T-cell (primary cell): ENCODE data around the gene RHBDL2. TPM values are rescaled to one million over a fixed set of nuclear protein-coding genes. Genes with fewer than 3 reads are reported as not detected.
"Not testable (repeated sequence)": the region's sequence is repeated elsewhere in the genome, so short reads cannot be mapped to it uniquely, and the experiment has no call there.

Experiments
- ATAC-seq, 4 experiments: fragments of 200-7000 bp in 3 of 4; fragments of 150-1000 bp in 1 of 4; cut with Tn5 transposase; replicated peaks in 1 of 4; 1 replicate in 3 of 4; 2 replicates in 1 of 4; pipeline ENCODE4 v1.10.0; 2021; ENCODE audit warnings: moderate library complexity in 3 of 4, mild to moderate bottlenecking in 2 of 4, moderate number of reproducible peaks in 1 of 4
- CTCF ChIA-PET, 2 donors: fragments of 300-600 bp; sonication (Branson Sonifier 250); formaldehyde crosslinking; loops; one replicate each; lab custom pipeline; 2022; ENCODE audit warnings: antibody characterized with exemption in 2 of 2; lab: Charles Lee
- POLR2A ChIA-PET, 2 donors: fragments of 300-600 bp; sonication (Branson Sonifier 250); formaldehyde crosslinking; loops; one replicate each; lab custom pipeline; 2022; ENCODE audit warnings: antibody characterized with exemption in 2 of 2; lab: Charles Lee
- DNase-seq, 35 experiments: peaks; one replicate each; pipeline versions ENCODE4 v3.0.0 to v3.0.0-alpha.2; 2013 to 2023
- H3K27ac ChIP-seq: one replicate; pipeline ENCODE4 v1.5.1; 2013; ENCODE audit warnings: low read length
- H3K27me3 ChIP-seq, 2 experiments: replicated peaks in 1 of 2; 1 replicate in 1 of 2; 2 replicates in 1 of 2; pipeline versions ENCODE4 v1.6.1 to v1.7.0; 2013; ENCODE audit warnings: low read length in 1 of 2, mixed read lengths in 1 of 2; ENCODE audit not compliant: control insufficient read depth in 2 of 2, insufficient read depth in 2 of 2; ENCODE audit errors: extremely low read depth in 1 of 2
- H3K36me3 ChIP-seq, 2 donors: 1 replicate in 1 of 2; 2 replicates in 1 of 2; pipeline versions ENCODE4 v1.6.1 to v1.7.0; 2013; ENCODE audit warnings: low read length in 1 of 2; ENCODE audit not compliant: control insufficient read depth in 2 of 2, insufficient read depth in 1 of 2; ENCODE audit errors: extremely low read depth in 1 of 2
- H3K4me1 ChIP-seq, 2 experiments: 1 replicate in 1 of 2; 2 replicates in 1 of 2; pipeline versions ENCODE4 v1.6.1 to v1.7.0; 2013; ENCODE audit warnings: low read length in 2 of 2, mixed read lengths in 1 of 2; ENCODE audit not compliant: insufficient read depth in 2 of 2, control insufficient read depth in 1 of 2; ENCODE audit errors: extremely low read depth in 1 of 2
- H3K4me3 ChIP-seq, 2 donors: 1 replicate in 1 of 2; 2 replicates in 1 of 2; pipeline versions ENCODE4 v1.5.1 to v1.7.0; 2013; ENCODE audit warnings: mild to moderate bottlenecking in 2 of 2, low read length in 1 of 2, moderate library complexity in 1 of 2; ENCODE audit not compliant: control insufficient read depth in 1 of 2; ENCODE audit errors: extremely low read depth in 1 of 2
- H3K9me3 ChIP-seq: 2 replicates; pipeline ENCODE4 v1.7.0; 2013
- H3K27ac Mint-ChIP-seq, 2 donors: one replicate each; pipeline ENCODE4 v1.8.0; 2020 to 2021; ENCODE audit warnings: mild to moderate bottlenecking in 2 of 2, mixed read lengths in 2 of 2
- H3K27me3 Mint-ChIP-seq, 2 donors: one replicate each; pipeline ENCODE4 v1.8.0; 2021 to 2022; ENCODE audit warnings: mixed read lengths in 2 of 2
- H3K36me3 Mint-ChIP-seq: one replicate; pipeline ENCODE4 v1.8.0; 2021; ENCODE audit warnings: mixed read lengths
- H3K4me1 Mint-ChIP-seq, 3 donors: one replicate each; pipeline ENCODE4 v1.8.0; 2020 to 2022; ENCODE audit warnings: mixed read lengths in 3 of 3, mild to moderate bottlenecking in 1 of 3
- H3K4me3 Mint-ChIP-seq, 3 donors: one replicate each; pipeline ENCODE4 v1.8.0; 2020 to 2022; ENCODE audit warnings: mild to moderate bottlenecking in 3 of 3, mixed read lengths in 3 of 3, moderate library complexity in 3 of 3
- H3K9me3 Mint-ChIP-seq, 3 donors: one replicate each; pipeline ENCODE4 v1.8.0; 2020 to 2022; ENCODE audit warnings: mixed read lengths in 3 of 3
- WGBS: methylation state at CpG from one replicate; pipeline ENCODE4 v1.1.5; 2013; ENCODE audit warnings: missing lambda C conversion rate; ENCODE audit not compliant: insufficient coverage; 5-methylcytosine and 5-hydroxymethylcytosine counted together
- total RNA-seq, 35 experiments: library from RNA in 6 of 35; stranded (reverse) in 6 of 35; fragments of 120-200 nt in 1 of 35; gene quantifications; one replicate each; pipeline versions ENCODE4 v1.2.1 to v1.2.4 and lab custom pipeline; 2013 to 2026

Gene RHBDL2
- total RNA-seq, 5 donors from 2014 or later (not counting 1 experiment from before 2014, with no cell fraction given) = not detected

DNA sequence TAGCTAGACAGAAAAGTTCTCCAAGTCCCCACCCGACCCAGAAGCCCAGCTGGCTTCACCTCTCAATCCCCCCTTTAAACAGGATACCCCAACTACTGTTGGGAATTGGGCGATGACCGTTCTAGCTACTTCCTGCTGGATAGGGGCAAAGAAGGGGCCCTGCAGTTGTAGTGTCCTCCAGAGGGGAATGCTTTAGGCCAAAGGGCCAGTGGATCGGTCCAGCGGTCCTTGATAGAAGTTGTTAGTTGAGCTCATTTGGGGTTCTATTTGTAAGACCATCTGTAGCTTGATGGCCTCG is 36.6 kb upstream of the RHBDL2 start:
- peak in 24 of 35 experiments; percentile 4 to 51 (median 19) for DNase-seq
- H3K9me3 Mint-ChIP-seq, H3K27me3 ChIP-seq, H3K4me3 ChIP-seq, ATAC-seq, H3K27me3 Mint-ChIP-seq, H3K36me3 Mint-ChIP-seq, H3K36me3 ChIP-seq, H3K9me3 ChIP-seq: not testable (repeated sequence)
- H3K27ac Mint-ChIP-seq = peak overlapping the region; percentile 88 to 89
- ChIA-PET POLR2A (interaction anchor here (0.6 to 1.4 kb wide), 3 partner anchors 15 to 48 kb away, joined by 3 to 5 read pairs (median 3); partner anchors contain the start of gene NDUFS5 (in 1 of the 2)), CTCF (interaction anchor here in 1 of 2 donors (0.6 to 1.1 kb wide), 5 partner anchors 10 to 60 kb away, joined by 3 to 8 read pairs (median 5); partner anchors contain the start of gene NDUFS5)
- peaks cover 4 to 21% of the 10 kb centered on the region in 2 experiments for H3K4me1 ChIP-seq
- WGBS = 90% methylated on average over 2 of the region's 6 CpGs
- H3K4me3 Mint-ChIP-seq = peak overlapping the region; percentile 60 to 66 (median 61)
- H3K4me1 Mint-ChIP-seq = peaks cover 7 to 15% (median 11%) of the 10 kb centered on the region in 3 donors
- peak overlapping the region; percentile 63 for H3K27ac ChIP-seq

DNA sequence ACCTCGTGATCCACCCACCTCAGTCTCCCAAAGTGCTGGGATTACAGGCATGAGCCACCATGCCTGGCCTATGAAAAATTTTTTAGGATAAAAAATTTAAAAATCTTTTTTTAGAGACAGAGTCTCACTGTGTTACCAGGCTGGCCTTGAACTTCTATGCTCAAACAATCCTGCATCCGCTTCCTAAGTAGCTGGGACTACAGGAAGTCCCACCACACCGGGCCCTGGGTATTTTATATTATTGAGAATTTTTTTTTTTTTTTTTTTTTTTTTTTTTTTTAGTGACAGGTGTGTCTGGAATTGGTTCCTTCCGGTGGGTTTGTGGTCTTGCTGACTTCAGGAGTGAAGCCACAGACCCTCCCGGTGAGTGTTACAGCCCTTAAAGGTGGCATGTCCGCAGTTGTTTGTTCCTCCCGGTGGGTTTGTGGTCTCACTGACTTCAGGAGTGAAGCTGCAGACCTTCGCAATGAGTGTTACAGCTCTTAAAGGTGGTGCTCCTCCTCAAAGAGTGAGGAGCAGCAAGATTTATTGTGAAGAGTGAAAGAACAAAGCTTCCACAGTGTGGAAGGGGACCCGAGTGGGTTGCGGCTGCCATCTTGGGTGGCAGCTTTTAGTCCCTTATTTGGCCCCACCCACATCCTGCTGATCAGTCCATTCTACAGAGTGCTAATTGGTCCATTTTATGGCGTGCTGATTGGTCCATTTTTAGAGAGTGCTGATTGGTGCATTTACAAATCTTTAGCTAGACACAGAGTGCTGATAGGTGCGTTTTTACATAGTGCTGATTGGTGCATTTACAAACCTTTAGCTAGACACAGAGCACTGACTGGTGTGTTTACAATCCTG is 36.0 kb upstream of the RHBDL2 start:
- H3K9me3 ChIP-seq, H3K36me3 Mint-ChIP-seq, H3K27me3 Mint-ChIP-seq, H3K9me3 Mint-ChIP-seq, H3K36me3 ChIP-seq, H3K27me3 ChIP-seq: not testable (repeated sequence)
- CTCF ChIA-PET = interaction anchor here (0.6 to 1.1 kb wide), 7 partner anchors 11 to 1554 kb away, joined by 3 to 8 read pairs (median 5); partner anchors contain the start of genes NDUFS5 (in 1 of the 2) and ZNF684 (in 1 of the 2)
- Mint-ChIP-seq H3K4me3 (peak overlapping the region; percentile 60 to 66 (median 61)), H3K27ac (peak overlapping the region; percentile 88 to 89), H3K4me1 (peaks cover 13 to 16% (median 15%) of the 10 kb centered on the region in 3 donors)
- H3K4me3 ChIP-seq = peak overlapping the region; percentile 14 to 23
- POLR2A ChIA-PET = interaction anchor here (0.6 to 1.4 kb wide), 4 partner anchors 15 to 66 kb away, joined by 3 to 6 read pairs (median 4); partner anchors contain the start of gene NDUFS5 (in 1 of the 2)
- WGBS = 10% methylated on average over 4 of the region's 12 CpGs
- H3K27ac ChIP-seq = peak overlapping the region; percentile 63
- peak; percentile 48 to 84 (median 68) for DNase-seq
- peaks cover 4 to 21% of the 10 kb centered on the region in 2 experiments for H3K4me1 ChIP-seq
- ATAC-seq = peak; percentile 72 to 84 (median 82)

DNA sequence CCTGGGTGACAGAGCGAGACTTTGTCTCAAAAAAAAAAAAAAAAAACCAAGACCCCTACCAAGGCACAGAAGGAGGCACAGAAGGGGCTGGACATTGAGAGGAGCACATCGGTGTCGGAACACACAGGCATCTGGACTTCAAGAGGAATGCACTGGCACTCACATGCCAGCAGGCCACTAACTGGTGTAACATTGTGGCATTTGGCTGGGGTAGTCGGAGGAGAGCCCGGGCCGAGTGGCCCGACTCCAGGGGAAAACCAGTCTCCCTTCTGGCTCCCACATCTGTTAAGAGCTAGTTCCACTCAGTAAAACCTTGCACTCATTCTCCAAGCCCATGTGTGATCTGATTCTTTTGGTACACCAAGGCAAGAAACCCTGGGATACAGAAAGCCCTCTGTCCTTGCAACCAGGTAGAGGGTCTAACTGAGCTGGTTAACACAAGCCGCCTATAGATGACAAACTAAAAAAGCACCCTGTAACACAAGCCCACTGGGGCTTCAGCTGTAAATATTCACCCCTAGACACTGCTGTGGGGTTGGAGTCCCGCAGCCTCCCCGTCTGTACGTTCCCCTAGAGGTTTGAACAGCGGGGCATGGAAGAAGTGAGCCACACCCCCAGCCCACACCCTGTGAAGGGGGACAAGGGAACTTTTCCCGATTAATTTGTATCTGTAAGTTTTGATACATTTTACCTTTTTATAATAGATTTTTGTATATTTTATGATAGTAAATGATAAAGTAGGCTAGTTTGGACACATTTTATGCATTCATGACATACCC is 32.2 kb upstream of the RHBDL2 start:
- Histone ChIP-seq H3K36me3 (no peaks in the 10 kb centered on the region), H3K27me3 (no peaks in the 10 kb centered on the region), H3K4me3 (no peak overlapping the region), H3K27ac (no peak overlapping the region), H3K9me3 (peaks cover 5% of the 10 kb centered on the region), H3K4me1 (peaks cover 4 to 21% of the 10 kb centered on the region in 2 experiments)
- 100% methylated on average over 1 of the region's 13 CpGs for WGBS
- DNase-seq (no peak), ATAC-seq (no peak)
- H3K36me3 Mint-ChIP-seq = no peaks in the 10 kb centered on the region
- H3K4me3 Mint-ChIP-seq = no peak overlapping the region
- H3K9me3 Mint-ChIP-seq = no peaks in the 10 kb centered on the region
- H3K27ac Mint-ChIP-seq = no peak overlapping the region
- peaks cover 7 to 17% (median 13%) of the 10 kb centered on the region in 3 donors for H3K4me1 Mint-ChIP-seq
- POLR2A ChIA-PET = no interaction called here
- CTCF ChIA-PET = interaction anchor here in 1 of 2 donors (0.7 kb wide), 1 partner anchor 1153 kb away, joined by 9 read pairs; no protein-coding TSS in a partner anchor
- H3K27me3 Mint-ChIP-seq = no peaks in the 10 kb centered on the region

DNA sequence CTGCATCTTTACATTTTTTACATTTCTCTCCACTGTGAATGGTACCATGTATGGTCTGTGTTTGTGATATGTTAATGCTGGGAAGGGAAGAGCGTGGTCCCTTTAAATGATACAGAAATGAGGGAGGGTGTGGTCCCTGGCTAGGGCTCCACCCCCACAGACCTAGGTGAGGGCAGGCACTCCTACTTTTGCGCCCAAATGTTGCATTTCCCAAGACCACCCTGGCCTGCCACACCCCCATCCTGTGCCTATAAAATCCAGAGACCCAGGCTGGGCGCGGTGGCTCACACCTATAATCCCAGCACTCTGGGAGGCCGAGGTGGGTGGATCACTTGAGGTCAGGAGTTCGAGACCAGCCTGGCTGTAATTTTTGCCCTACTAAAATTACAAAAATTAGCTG is 31.5 kb upstream of the RHBDL2 start:
- H3K4me3 Mint-ChIP-seq, H3K36me3 Mint-ChIP-seq, H3K27me3 ChIP-seq, H3K9me3 Mint-ChIP-seq, H3K27me3 Mint-ChIP-seq, H3K36me3 ChIP-seq, POLR2A ChIA-PET, H3K27ac Mint-ChIP-seq, H3K27ac ChIP-seq, ATAC-seq, H3K9me3 ChIP-seq, H3K4me3 ChIP-seq, DNase-seq: not testable (repeated sequence)
- H3K4me1 ChIP-seq = peaks cover 4 to 17% of the 10 kb centered on the region in 2 experiments
- CTCF ChIA-PET = interaction anchor here in 1 of 2 donors (0.7 kb wide), 1 partner anchor 1154 kb away, joined by 9 read pairs; no protein-coding TSS in a partner anchor
- 50% methylated on average over 2 of the region's 6 CpGs for WGBS
- H3K4me1 Mint-ChIP-seq = peaks cover 7 to 15% (median 10%) of the 10 kb centered on the region in 3 donors

DNA sequence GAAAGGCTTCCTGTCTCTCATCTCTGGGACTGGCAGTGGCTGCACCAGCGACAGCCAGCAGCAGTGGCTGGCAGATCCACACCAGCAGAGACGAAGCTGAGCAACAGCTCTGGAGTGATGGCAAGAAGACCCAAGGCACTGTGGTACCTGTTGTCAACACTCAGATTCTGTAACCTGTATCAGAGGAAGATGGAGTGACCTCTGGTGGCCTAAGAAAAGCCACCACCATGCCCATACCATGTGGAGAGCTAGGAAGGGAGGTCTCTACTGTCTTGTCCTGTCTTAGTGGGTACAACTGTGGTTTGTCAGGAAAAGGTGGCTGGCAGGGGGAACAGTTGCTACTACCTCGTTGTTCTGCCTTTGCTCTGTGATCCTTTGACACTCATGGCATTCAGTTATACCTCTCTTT is 22.5 kb upstream of the RHBDL2 start:
- Mint-ChIP-seq H3K4me1 (peaks cover 6 to 13% (median 6%) of the 10 kb centered on the region in 3 donors), H3K36me3 (no peaks in the 10 kb centered on the region), H3K4me3 (no peak overlapping the region), H3K27me3 (no peaks in the 10 kb centered on the region), H3K27ac (peak overlapping the region in 1 of 2 donors; percentile 54), H3K9me3 (no peaks in the 10 kb centered on the region)
- H3K4me1 ChIP-seq = no peaks in the 10 kb centered on the region
- WGBS = 17% methylated on average over 3 of the region's 3 CpGs
- H3K36me3 ChIP-seq = no peaks in the 10 kb centered on the region
- no peak overlapping the region for H3K27ac ChIP-seq
- no peaks in the 10 kb centered on the region for H3K27me3 ChIP-seq
- DNase-seq (peak in 10 of 35 experiments; percentile 0 to 25 (median 4)), ATAC-seq (peak; percentile 40 to 63 (median 62))
- no peaks in the 10 kb centered on the region for H3K9me3 ChIP-seq
- no peak overlapping the region for H3K4me3 ChIP-seq
- ChIA-PET CTCF (interaction anchor here in 1 of 2 donors (0.6 kb wide), 1 partner anchor 26 kb away, joined by 3 read pairs; no protein-coding TSS in a partner anchor), POLR2A (no interaction called here)

DNA sequence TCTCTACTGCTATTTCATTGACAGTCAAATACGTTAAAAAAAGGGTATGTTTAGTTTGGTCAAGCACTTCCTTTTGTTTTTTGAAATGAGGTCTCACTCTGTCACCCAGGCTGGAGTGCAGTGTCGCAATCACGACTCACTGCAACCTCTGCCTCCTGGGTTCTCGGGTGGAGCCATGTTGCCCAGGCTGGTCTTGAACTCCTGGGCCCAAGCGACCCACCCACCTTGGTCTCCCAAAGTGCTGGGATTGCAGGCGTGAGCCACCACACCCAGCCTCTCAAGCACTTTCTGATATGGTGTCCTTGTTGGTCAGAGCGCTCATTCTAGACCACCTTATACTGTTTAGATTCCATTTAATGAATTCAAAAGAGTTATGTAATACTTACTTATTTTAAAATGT is 20.9 kb upstream of the RHBDL2 start:
- H3K4me1 Mint-ChIP-seq = peaks cover 6 to 13% (median 6%) of the 10 kb centered on the region in 3 donors
- no peaks in the 10 kb centered on the region for H3K36me3 ChIP-seq
- no peaks in the 10 kb centered on the region for H3K9me3 Mint-ChIP-seq
- H3K27me3 Mint-ChIP-seq = no peaks in the 10 kb centered on the region
- no peaks in the 10 kb centered on the region for H3K9me3 ChIP-seq
- no peak overlapping the region for H3K27ac ChIP-seq
- WGBS = 69% methylated on average over 4 of the region's 7 CpGs
- H3K4me1 ChIP-seq = no peaks in the 10 kb centered on the region
- no peak for ATAC-seq
- ChIA-PET POLR2A (no interaction called here), CTCF (no interaction called here)
- H3K36me3 Mint-ChIP-seq = no peaks in the 10 kb centered on the region
- H3K27me3 ChIP-seq = no peaks in the 10 kb centered on the region
- DNase-seq = no peak
- H3K4me3 ChIP-seq = no peak overlapping the region
- H3K27ac Mint-ChIP-seq = no peak overlapping the region
- H3K4me3 Mint-ChIP-seq = no peak overlapping the region
